D341Med (cell line): Measurements from ENCODE around the gene RAD51AP2.
"Not testable (repeated sequence)": the region's sequence is repeated elsewhere in the genome, so short reads cannot be mapped to it uniquely, and the experiment has no call there.

Source experiments
- DNase-seq: peaks from one replicate; pipeline ENCODE4 v3.0.0; 2012; ENCODE audit warnings: low spot score

The RAD51AP2 gene

GRCh38 chr2:17518212-17519154 lies at the start of gene RAD51AP2:
Gene RAD51AP2, minus strand, starts transcription at chr2:17518440. Its CDS starts 25 bp downstream, at chr2:17518415.
- peak; percentile 40 for DNase-seq

GRCh38 chr2:17565726-17566125 lies 47.5 kb upstream of the RAD51AP2 start:
- DNase-seq, result not testable (repeated sequence)

GRCh38 chr2:17558878-17559277 lies 40.6 kb upstream of the RAD51AP2 start:
- no peak for DNase-seq

DNA sequence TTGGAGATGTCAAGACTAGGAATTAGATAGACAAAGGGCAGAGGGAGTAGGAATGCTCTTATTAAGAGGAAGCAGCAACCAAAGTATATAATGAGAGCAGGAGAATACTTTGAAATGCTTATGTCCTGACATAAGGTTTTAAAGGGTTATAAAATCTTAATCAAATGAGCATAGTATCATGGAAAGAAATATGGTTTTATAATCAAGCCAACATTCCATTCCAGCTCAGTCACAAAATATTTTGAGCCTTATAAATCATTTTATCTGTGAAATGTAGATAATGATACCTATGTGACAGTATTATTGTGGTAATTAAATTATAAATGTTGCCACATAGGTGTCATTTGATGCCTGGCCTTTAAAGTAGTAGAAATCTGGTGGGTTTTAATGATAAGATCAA lies 39.8 kb upstream of the RAD51AP2 start:
- no peak for DNase-seq

DNA sequence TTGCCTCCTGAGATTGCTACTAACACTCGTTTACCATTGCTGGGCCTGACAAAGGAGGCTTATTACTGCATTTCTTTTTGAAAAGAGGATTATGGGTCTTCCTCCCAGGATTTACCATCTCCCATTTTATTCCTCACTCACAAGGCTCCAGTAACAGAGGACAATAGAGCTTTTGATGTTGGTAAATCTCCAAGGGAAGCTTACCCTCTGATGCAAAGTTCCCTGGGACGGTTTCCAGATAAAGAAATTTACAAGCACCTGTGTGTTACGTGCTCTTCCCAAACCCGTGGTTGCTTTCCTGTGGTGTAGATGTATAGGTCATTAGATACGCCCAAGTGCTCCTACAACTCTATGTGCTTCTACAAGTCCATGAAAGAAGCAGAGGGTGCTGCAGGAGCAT lies 39.4 kb upstream of the RAD51AP2 start:
- no peak for DNase-seq

DNA sequence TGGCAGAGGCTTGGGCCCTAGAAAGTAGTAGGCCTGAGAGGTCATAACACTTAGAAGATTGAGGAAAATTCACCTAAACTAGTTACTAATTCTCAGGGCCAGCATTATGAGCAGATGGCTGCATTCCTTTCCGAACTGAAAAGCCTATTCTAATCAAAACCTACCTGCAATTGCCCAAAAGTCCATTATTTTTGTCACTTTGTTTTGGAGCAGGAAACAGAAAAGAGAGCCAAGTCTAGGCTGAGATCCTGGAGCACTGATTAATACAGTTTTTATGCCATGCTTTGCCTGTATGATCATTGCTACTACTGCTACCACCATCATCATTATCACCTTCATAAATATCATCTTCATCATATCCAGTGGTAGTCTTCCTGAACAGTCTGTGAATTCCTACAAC lies 36.9 kb upstream of the RAD51AP2 start:
- no peak for DNase-seq

GRCh38 chr2:17550907-17551306 lies 32.7 kb upstream of the RAD51AP2 start:
- no peak for DNase-seq

GRCh38 chr2:17547737-17548136 lies 29.5 kb upstream of the RAD51AP2 start:
- no peak for DNase-seq

DNA sequence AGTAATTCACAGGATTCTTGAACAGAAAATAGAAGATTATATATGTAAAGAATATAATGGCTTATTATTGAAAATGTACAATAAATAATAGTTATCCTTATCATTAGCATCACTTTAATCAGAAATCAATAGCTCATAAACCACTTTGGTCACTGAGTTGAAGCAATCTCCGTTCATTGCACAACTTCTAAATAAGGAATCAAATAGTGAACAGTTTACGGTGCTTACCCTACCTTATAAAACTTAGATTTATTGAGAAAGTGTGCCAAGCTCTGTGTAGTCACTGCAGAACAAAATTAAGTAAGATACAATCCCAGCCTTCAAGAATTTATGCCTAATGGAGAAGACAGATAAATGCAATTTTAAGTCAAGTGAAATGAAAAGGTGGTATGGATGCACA lies 29.0 kb upstream of the RAD51AP2 start:
- no peak for DNase-seq

GRCh38 chr2:17545680-17546613 lies 27.7 kb upstream of the RAD51AP2 start:
- DNase-seq, result no peak

DNA sequence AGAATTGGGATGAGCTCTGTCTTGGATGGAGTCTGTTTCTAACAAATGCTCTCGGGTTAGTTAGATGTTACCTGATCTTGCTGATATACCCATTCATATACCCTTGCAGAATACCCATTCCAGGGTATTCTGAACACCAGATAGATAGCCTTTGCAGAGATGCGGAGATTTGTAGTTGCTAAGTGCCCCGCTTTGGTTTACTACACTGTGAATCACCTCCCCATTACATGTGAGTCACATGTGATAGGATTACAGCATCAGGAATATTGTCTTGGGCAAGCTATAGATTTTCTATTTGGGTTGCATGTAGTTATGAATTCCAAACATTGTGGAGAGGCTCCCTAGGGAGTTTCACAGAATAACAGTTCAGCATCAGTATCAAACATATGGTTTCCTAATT lies 26.0 kb upstream of the RAD51AP2 start:
- no peak for DNase-seq

DNA sequence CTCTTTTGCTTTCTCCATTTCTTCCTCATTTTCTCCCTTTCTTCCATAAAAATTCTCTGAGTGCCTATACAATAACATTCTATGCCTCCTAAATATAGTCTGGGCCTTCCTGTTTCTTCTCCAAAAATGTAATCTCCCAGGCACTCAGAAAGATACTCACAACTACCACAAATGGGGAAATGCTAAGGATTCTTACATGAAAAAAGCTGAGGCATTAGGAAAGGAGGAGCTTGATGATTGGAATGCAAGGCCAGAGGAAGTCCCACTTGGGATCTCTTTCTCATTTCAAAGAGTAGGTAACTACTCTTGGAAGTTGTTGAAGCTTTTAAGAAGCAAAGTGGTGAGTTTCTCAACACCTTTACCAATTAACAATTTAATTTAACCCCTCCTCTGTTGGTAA lies 25.6 kb upstream of the RAD51AP2 start:
- no peak for DNase-seq

DNA sequence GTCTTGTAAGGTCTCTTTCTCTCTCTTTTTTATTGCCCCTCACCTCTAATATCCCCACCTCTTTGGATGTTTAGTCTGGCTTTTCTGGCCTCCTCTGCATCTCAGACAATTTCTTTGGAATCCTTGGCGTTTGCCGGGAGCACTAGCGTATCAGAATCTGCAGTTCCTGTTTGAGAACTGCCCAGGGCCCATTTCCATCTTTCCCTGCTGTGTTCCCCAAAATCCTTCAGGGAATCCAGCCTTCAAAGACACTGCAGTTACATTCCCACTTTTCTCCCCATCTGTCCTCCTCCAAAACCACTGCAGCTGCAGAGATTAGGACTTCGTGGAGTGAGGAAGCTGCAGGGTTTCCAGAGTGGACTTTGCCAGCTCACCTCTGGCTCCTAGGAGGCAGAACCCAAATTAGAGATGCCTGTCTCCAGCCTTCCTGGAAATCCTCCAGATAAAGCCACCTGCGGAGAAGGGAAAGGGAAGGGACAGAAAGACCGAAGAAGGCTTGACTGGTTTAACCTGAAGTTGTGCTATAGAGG lies 25.0 kb upstream of the RAD51AP2 start:
- DNase-seq, result no peak

DNA sequence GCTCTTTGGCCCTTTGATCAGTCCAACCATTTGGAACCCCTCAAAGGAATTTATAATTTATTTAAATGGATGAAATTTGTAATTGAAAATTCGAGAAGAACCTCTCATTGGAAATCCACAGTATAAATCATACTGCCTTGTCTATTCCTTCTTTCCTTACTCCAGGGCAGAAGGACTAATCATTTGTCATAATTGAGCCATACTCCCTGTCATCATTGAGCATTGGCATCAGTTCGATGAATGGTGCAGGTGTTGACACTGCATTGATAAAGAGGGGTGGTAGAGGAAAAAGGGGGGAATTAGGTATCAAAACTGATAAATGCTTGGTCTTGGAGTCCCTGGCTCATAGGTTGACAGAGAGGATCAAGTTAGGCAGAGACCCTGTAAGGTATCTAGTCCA lies 24.2 kb upstream of the RAD51AP2 start:
- DNase-seq, result no peak

- DNase-seq, result no peak
Observed at GRCh38 chr2:17541531-17541950, 23.3 kb upstream of the RAD51AP2 start.

GRCh38 chr2:17540813-17541530 lies 22.7 kb upstream of the RAD51AP2 start:
- no peak for DNase-seq

- peak; percentile 64 for DNase-seq
Observed at GRCh38 chr2:17540093-17540812, 22.0 kb upstream of the RAD51AP2 start, which contains the start of gene VSNL1. Gene VSNL1, plus strand, starts transcription at chr2:17540696. Its CDS starts 51,379 bp downstream, at chr2:17592075.

DNA sequence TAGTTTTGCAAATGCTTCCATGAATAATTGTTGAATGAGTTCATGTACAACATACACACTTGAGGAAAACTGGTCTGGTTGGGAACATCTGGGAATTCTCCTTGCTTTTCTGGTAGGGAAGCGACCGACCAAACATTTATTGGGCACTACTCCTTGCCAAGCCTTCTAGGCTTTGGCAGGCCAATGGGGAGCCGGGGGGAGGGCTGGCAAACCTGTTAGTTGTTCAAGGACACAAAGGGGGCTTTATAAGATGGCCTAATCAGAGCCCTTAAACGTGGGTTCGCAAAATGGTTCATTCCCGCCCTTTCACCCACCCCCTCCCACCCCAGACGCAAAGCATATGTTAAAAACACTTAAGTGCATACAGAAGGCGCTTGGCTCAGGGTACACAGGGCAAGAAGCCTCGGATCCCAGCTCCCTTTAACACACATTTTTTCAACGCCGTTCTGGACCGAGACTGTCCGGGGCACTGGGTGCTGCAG lies 21.4 kb upstream of the RAD51AP2 start:
- DNase-seq, result no peak

- peak; percentile 72 for DNase-seq
Observed at GRCh38 chr2:17538844-17539554, 20.8 kb upstream of the RAD51AP2 start.
